Measurements from ENCODE around the gene LRRC8B. TPM values are rescaled to one million over a fixed set of nuclear protein-coding genes. Genes with fewer than 3 reads are reported as not detected.

LRRC8B gene
- total and polyA plus RNA-seq, 2 of the 13 experiments (the other 11 are each of a cell fraction or from before 2014, with no cell fraction given), result 4.9 to 7.6 TPM

GRCh38 chr1:89489047-89489729 is 35.4 kb upstream of the LRRC8B start:
- Histone ChIP-seq H3K27me3 (ENCODE audit: control insufficient read depth in 1 of 2, insufficient read depth in 2 of 2, low read length in 2 of 2) (no peaks in the 10 kb centered on the region; a peak in 1 of 5 replicates), H3K9ac (ENCODE audit: insufficient read depth, low read depth, low read length) (no peak overlapping the region), H3K36me3 (replicated peaks in 1 of 2; ENCODE audit: control insufficient read depth in 1 of 2, insufficient read depth in 2 of 2, low read length in 2 of 2) (no peaks in the 10 kb centered on the region), H3K4me2 (ENCODE audit: low read depth, low read length) (no peak overlapping the region), H3K4me3 (replicated peaks in 1 of 3; ENCODE audit: insufficient read depth in 1 of 3, low read depth in 2 of 3, low read length in 3 of 3) (no peak overlapping the region), H3K9me3 (ENCODE audit: low read length) (no peaks in the 10 kb centered on the region), H3K4me1 (ENCODE audit: insufficient read depth, low read length) (no peaks in the 10 kb centered on the region), H4K20me1 (ENCODE audit: insufficient read depth, low read length) (no peaks in the 10 kb centered on the region), H2AFZ (ENCODE audit: low read length) (no peak overlapping the region), H3K27ac (ENCODE audit: extremely low read length, insufficient read depth, low read length) (no peak overlapping the region), H3K79me2 (ENCODE audit: insufficient read depth, low read length) (no peaks in the 10 kb centered on the region)
- intact Hi-C loops (cut with micrococcal nuclease; ENCODE audit: unreplicated experiment), result no loop called here
- no TSS peak for BruUV-seq (replicated peaks)
- no peak for TF ChIP-seq FIP1L1 (IDR thresholded peaks at IDR 0.05; ENCODE audit: borderline replicate concordance, insufficient read depth, low read depth, low read length)
- TF ChIP-seq CSRNP2 (CRISPR knock-in tag; conservative IDR thresholded peaks at IDR 0.05; ENCODE audit: low read depth), result no peak
- no peak for TF ChIP-seq CEBPZ (IDR thresholded peaks at IDR 0.05; ENCODE audit: low read length)
- TF ChIP-seq ETV5 (CRISPR knock-in tag; IDR thresholded peaks at IDR 0.05; ENCODE audit: borderline replicate concordance), result no peak
- no peak for TF ChIP-seq PHB2 (IDR thresholded peaks at IDR 0.05; ENCODE audit: partially characterized antibody)
- TF ChIP-seq ZFP62 (CRISPR knock-in tag; IDR thresholded peaks at IDR 0.05), result no peak
- no peak for TF ChIP-seq HMGXB3 (CRISPR knock-in tag; IDR thresholded peaks at IDR 0.05; ENCODE audit: borderline replicate concordance)
- no peak for TF ChIP-seq ZNF484 (CRISPR knock-in tag; IDR thresholded peaks at IDR 0.05; ENCODE audit: borderline replicate concordance, low read depth)
- no peak for TF ChIP-seq ZMAT3 (CRISPR knock-in tag; conservative IDR thresholded peaks at IDR 0.05)
- ChIA-PET POLR2A (no interaction called here), CTCF (ENCODE audit: low intra/inter-chr PET ratio, low total read pairs) (no interaction called here)
- WGBS (ENCODE audit: low lambda C conversion rate), result 32% methylated on average over 2 of the region's 2 CpGs
- in situ Hi-C loops (cut with HindIII; ENCODE audit: extremely low pct_ligation_motif_present, low pct_unique_long_range_greater_than_20kb), result loop anchor here (5.0 kb wide), 1 partner anchor 108 kb away; no protein-coding TSS in a partner anchor
- ATAC-seq (no peak), FAIRE-seq (no peak), DNase-seq (ENCODE audit: low spot score) (no peak)
